Measurements from ENCODE around the gene SLC13A3. TPM values are rescaled to one million over a fixed set of nuclear protein-coding genes. Genes with fewer than 3 reads are reported as not detected.

Gene SLC13A3
- total and polyA plus RNA-seq, 4 donors = 8.8 to 303 (median 51.6) TPM

DNA sequence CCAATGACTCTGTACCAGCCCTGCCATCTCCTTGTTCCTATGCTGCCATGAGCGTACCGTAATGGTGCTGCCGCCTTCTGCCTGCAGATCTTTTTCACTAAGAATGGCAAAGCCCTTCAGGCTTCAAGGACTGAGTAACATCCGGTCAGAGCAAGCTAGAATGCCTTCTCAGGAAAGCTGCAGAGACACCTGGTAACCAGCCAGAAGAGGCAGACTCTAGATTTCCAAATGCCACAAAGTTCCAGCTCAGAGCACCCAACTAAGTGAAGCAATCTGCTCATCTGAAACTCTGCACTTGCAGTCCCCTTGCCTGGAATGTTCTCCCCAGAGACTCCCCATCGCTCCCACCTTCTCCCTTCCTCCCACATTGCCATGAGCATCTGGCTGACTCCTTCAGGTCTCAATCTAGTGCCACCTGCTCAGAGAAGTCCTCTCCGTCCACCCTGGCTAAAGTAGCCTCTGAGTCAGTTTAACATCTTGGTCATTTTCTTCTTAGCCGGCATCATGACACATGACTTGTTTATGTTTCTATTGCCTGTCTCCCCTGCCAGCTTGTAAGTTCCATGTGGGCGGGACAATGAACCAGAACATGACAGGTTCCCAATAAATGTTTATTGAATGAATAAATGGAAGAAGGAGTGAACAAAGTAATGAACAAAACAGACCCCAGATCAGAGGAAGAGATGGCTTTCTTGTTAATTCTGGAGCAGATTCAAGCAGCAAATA lies 93.9 kb downstream of the SLC13A3 start:
- no peak overlapping the region for H3K27ac ChIP-seq (ENCODE audit: low read depth, low read length)
- 86% methylated on average over 7 of the region's 8 CpGs for WGBS (ENCODE audit: insufficient coverage)
- DNase-seq (ENCODE audit: low read depth in 4 of 6, low spot score in 6 of 6) = peak in 1 of 6 donors; percentile 22
- peaks cover 26% of the 10 kb centered on the region for H3K4me1 ChIP-seq (ENCODE audit: control insufficient read depth, insufficient read depth, low read length)
- H3K36me3 ChIP-seq (ENCODE audit: control insufficient read depth, insufficient read depth, low read length) = no peaks in the 10 kb centered on the region
- no peaks in the 10 kb centered on the region for H3K27me3 ChIP-seq (ENCODE audit: control insufficient read depth, insufficient read depth, low read length)
- no peaks in the 10 kb centered on the region for H3K9me3 ChIP-seq (ENCODE audit: control insufficient read depth, insufficient read depth, low read length)
- H3K4me3 ChIP-seq (ENCODE audit: low read depth, low read length) = no peak overlapping the region

DNA sequence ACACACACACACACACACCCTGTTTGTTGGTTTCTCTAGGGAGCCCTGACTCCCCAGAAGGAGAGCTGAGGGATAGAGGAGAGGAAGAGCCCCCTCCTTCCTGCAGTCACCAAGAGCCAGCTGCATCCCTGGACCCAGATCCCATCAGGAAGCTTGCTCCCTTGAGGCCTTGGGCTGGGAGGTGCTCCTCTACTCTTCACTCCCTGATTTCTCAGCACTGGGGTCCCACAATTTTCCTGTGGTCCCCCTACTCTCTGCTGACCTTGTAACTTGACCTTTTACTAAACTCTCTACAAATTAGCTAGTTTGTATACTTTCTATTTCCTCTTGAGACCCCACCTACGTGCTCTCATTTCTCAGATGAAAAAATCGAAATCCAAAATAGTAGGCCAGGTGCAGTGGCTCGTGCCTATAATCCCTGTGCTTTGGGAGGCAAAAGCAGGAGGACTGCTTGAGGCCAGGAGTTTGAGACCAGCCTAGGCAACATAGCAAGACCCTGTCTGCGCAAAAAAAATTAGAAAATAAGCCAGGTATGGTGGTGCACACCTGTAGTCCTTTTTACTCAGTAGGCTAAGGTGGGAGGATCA lies 95.8 kb downstream of the SLC13A3 start:
- H3K9me3 ChIP-seq (ENCODE audit: control insufficient read depth, insufficient read depth, low read length) = no peaks in the 10 kb centered on the region
- no peak overlapping the region for H3K4me3 ChIP-seq (ENCODE audit: low read depth, low read length)
- no peak overlapping the region for H3K27ac ChIP-seq (ENCODE audit: low read depth, low read length)
- 92% methylated on average over 3 of the region's 4 CpGs for WGBS (ENCODE audit: insufficient coverage)
- DNase-seq (ENCODE audit: low read depth in 4 of 6, low spot score in 6 of 6) = no peak
- H3K36me3 ChIP-seq (ENCODE audit: control insufficient read depth, insufficient read depth, low read length) = no peaks in the 10 kb centered on the region
- H3K4me1 ChIP-seq (ENCODE audit: control insufficient read depth, insufficient read depth, low read length) = peaks cover 19% of the 10 kb centered on the region
- H3K27me3 ChIP-seq (ENCODE audit: control insufficient read depth, insufficient read depth, low read length) = no peaks in the 10 kb centered on the region

DNA sequence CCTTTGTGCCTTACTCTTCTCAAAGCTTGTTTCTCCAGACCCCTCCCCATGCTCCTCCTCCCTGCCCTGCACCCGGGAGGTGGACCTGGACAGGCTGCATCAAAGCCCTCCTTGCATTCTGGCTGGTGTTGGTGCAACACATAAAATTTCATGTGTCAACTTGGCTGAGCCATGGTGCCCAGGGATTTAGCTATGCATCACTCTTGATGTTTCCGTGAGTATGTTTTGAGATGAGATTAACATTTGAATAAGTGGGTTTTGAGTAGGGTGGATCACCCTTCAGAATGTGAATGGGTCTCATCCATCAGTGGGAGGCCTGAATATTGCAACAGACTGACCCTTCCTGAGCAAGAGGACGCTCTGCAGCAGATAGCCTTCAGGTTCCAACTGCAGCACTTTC lies 96.4 kb downstream of the SLC13A3 start:
- no peaks in the 10 kb centered on the region for H3K36me3 ChIP-seq (ENCODE audit: control insufficient read depth, insufficient read depth, low read length)
- H3K27ac ChIP-seq (ENCODE audit: low read depth, low read length) = no peak overlapping the region
- WGBS (ENCODE audit: insufficient coverage) = 70% methylated on average over 3 of the region's 3 CpGs
- H3K4me1 ChIP-seq (ENCODE audit: control insufficient read depth, insufficient read depth, low read length) = peaks cover 15% of the 10 kb centered on the region
- H3K4me3 ChIP-seq (ENCODE audit: low read depth, low read length) = no peak overlapping the region
- no peaks in the 10 kb centered on the region for H3K27me3 ChIP-seq (ENCODE audit: control insufficient read depth, insufficient read depth, low read length)
- no peaks in the 10 kb centered on the region for H3K9me3 ChIP-seq (ENCODE audit: control insufficient read depth, insufficient read depth, low read length)
- DNase-seq (ENCODE audit: low read depth in 4 of 6, low spot score in 6 of 6) = no peak

DNA sequence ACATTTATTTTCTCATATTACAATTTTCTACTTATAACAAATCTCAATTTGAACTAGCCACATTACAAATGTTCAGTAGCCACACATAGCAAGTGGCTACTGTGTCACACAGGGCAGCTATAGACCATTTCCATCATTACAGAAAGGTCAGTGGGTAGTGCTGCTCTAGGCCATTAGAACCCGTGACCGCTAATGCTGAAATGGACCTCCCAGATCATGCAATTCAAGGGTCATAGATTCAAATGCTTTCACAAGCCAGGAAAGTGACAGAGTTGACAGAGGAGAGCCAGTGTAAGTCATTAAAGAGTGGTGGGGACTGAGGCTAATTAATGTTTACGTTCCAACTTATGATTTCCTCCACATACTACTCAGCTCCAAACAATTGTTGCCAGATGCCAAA lies 97.3 kb downstream of the SLC13A3 start:
- no peak overlapping the region for H3K27ac ChIP-seq (ENCODE audit: low read depth, low read length)
- peaks cover 11% of the 10 kb centered on the region for H3K4me1 ChIP-seq (ENCODE audit: control insufficient read depth, insufficient read depth, low read length)
- 80% methylated on average over 1 of the region's 3 CpGs for WGBS (ENCODE audit: insufficient coverage)

DNA sequence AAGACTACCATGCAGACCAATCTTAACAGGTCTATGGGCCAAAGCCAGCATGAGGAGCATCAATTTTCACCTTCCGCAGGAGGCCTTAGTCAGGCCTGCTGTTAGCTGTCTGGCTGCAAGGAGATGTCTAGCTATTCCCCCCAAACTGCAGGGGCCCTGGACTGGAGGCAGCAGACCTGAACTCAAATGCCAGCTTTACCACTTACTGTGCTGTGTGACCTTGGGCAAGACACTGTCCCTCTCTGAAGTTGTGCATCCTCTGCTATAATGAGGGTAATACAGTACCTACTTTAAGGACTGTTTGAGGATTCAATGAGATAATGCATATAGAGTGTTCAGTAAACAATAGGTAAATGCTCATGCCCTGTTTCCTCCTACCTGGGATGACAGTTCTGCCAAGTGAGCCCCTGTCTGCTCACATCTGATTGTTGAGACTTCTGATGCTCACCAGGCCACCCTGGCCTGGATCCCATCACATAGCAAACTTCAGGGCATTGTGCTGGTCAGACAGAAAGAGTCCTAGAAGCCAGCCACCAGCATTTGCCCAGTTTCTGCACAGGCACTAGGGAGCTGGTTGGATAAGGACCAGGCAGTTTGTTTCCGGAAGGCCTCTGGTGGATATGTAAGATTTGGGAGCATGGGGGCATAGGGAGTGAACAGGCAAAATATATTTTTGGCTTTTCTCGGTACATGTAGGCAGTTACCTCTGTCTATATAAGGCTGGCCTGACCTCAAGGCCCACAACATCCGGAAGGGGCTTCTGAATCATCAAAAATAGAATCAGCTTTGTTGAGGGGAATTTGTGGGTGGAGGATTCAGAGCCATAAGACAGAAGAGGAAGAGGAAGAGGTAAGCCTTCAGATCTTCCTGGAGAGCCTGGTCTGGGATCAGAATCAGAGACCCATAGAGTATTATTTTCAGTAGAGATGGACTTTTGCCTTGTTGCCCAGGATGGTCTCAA lies 98.5 kb downstream of the SLC13A3 start:
- Histone ChIP-seq H3K27ac (ENCODE audit: low read depth, low read length) (no peak overlapping the region), H3K36me3 (ENCODE audit: control insufficient read depth, insufficient read depth, low read length) (no peaks in the 10 kb centered on the region), H3K27me3 (ENCODE audit: control insufficient read depth, insufficient read depth, low read length) (no peaks in the 10 kb centered on the region), H3K9me3 (ENCODE audit: control insufficient read depth, insufficient read depth, low read length) (no peaks in the 10 kb centered on the region), H3K4me3 (ENCODE audit: low read depth, low read length) (no peak overlapping the region), H3K4me1 (ENCODE audit: control insufficient read depth, insufficient read depth, low read length) (peaks cover 6% of the 10 kb centered on the region)
- DNase-seq (ENCODE audit: low read depth in 4 of 6, low spot score in 6 of 6) = no peak
- WGBS (ENCODE audit: insufficient coverage) = 66% methylated on average over 4 of the region's 4 CpGs

More for the DNA sequence above, 97.3 kb downstream of the SLC13A3 start:
- Histone ChIP-seq H3K36me3 (ENCODE audit: control insufficient read depth, insufficient read depth, low read length) (no peaks in the 10 kb centered on the region), H3K4me3 (ENCODE audit: low read depth, low read length) (no peak overlapping the region), H3K9me3 (ENCODE audit: control insufficient read depth, insufficient read depth, low read length) (no peaks in the 10 kb centered on the region), H3K27me3 (ENCODE audit: control insufficient read depth, insufficient read depth, low read length) (no peaks in the 10 kb centered on the region)
- no peak for DNase-seq (ENCODE audit: low read depth in 4 of 6, low spot score in 6 of 6)

DNA sequence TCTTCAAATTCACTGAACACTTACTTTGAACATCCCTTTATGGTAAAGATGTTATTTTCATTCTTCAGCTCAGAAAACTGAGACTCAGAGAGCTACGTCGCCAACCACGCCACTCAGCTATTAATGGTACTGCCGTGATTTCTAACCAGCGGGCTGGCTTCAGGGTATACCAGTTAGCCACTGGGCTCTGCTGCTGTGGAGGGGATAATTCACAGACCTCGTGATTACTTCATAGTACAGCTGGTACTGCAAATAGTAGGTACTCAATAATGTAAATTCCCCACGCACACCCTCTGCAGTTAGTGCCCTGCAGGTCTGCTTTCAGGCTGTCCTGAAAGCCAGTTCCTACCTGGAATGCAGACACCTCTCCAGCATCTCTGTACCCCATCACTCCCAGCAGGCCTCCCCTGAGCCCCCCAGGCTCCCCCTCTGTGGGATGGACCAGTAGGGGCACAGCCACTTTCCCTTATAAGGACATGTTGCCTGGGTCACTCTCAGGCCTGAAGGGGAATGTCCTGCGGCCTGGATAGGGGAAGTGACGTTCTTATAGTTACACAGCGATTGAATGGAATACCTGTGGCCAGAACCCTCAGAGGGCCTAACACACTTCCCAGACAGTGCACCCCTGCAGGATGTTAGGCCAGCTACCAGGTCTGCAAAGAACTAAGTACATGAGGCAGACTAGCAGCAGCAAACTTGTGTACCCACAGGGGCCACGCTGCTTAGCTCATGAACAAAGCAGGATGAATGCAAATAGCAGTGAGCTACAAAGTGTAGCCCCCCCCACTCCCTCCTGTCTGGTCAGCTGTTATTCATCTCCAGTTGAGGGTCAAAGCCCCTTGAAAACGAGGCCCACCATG lies 99.5 kb downstream of the SLC13A3 start:
- Histone ChIP-seq H3K9me3 (ENCODE audit: control insufficient read depth, insufficient read depth, low read length) (no peaks in the 10 kb centered on the region), H3K4me1 (ENCODE audit: control insufficient read depth, insufficient read depth, low read length) (peaks cover 6% of the 10 kb centered on the region), H3K27me3 (ENCODE audit: control insufficient read depth, insufficient read depth, low read length) (no peaks in the 10 kb centered on the region), H3K36me3 (ENCODE audit: control insufficient read depth, insufficient read depth, low read length) (no peaks in the 10 kb centered on the region), H3K27ac (ENCODE audit: low read depth, low read length) (no peak overlapping the region), H3K4me3 (ENCODE audit: low read depth, low read length) (no peak overlapping the region)
- WGBS (ENCODE audit: insufficient coverage) = 40% methylated on average over 4 of the region's 12 CpGs
- no peak for DNase-seq (ENCODE audit: low read depth in 4 of 6, low spot score in 6 of 6)

DNA sequence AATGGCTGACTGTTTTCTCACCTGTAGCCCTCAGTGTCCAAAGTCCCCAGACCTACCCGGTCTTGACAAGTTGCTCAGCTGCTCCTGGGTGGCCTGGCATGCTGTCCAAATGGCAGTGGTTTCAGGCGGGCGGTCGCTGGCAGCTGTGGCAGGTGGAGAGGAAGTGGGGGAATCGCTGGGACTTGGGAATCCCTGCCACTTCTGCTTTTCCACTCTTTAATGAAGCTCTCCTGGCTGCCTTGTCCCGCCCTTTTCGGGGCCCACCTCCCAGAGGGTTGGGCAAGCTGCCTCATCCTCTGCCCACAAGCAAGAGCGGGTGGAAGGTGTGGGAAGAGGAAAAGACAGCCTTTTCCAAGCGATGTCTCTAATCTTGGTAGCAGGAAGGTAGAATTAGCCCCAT lies 100.8 kb downstream of the SLC13A3 start, which contains the start of gene OCSTAMP:
OCSTAMP (minus strand) TSS at position 194 of the 400 bp plus-strand sequence; CDS start at position 100, 94 bp downstream.
- 20% methylated on average over 1 of the region's 9 CpGs for WGBS (ENCODE audit: insufficient coverage)

DNA sequence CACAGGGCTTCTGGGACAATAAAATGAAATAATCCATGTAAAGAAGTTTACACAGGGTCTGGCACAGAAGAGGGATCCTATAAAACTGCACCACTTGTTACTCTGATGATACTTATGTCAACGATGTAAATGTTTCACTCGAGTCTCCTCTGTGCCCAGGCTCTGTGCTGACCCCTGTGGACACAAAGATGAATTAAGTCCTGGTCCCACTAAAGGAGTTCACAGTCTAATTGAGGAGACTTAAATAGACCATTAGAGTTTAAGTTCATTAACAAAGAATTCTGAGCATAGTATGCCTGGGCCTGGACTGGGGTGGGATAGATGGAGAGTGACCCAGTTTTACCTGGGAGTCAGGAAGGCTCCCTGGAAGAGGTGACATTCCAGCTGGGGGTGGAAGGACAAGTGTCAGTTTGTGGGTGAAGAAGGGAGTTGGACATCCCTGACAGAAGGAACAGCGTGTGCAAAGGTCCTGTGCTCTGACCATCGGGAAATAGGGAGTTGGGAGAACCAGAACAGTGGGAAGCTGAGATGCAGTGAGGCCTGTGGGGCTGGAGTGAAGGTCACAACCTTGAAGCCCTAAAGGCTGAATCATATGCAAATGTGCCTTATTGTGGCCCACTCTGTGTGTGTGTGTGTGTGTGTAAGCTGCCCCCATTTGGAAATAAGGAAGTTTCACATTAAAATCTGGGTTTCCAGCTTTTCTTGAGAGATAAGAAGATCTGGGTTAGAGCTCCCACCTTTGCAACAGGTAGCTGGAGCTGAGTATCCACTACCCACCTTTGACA lies 101.9 kb downstream of the SLC13A3 start:
- DNase-seq (ENCODE audit: low read depth in 4 of 6, low spot score in 6 of 6) = no peak
- Histone ChIP-seq H3K27ac (ENCODE audit: low read depth, low read length) (no peak overlapping the region), H3K9me3 (ENCODE audit: control insufficient read depth, insufficient read depth, low read length) (no peaks in the 10 kb centered on the region), H3K27me3 (ENCODE audit: control insufficient read depth, insufficient read depth, low read length) (no peaks in the 10 kb centered on the region), H3K36me3 (ENCODE audit: control insufficient read depth, insufficient read depth, low read length) (no peaks in the 10 kb centered on the region), H3K4me1 (ENCODE audit: control insufficient read depth, insufficient read depth, low read length) (peaks cover 8% of the 10 kb centered on the region), H3K4me3 (ENCODE audit: low read depth, low read length) (no peak overlapping the region)
- WGBS (ENCODE audit: insufficient coverage) = 88% methylated on average over 4 of the region's 4 CpGs

More for the DNA sequence above, 100.8 kb downstream of the SLC13A3 start, which contains the start of gene OCSTAMP:
- Histone ChIP-seq H3K4me1 (ENCODE audit: control insufficient read depth, insufficient read depth, low read length) (peaks cover 8% of the 10 kb centered on the region), H3K36me3 (ENCODE audit: control insufficient read depth, insufficient read depth, low read length) (no peaks in the 10 kb centered on the region), H3K9me3 (ENCODE audit: control insufficient read depth, insufficient read depth, low read length) (no peaks in the 10 kb centered on the region), H3K27me3 (ENCODE audit: control insufficient read depth, insufficient read depth, low read length) (no peaks in the 10 kb centered on the region), H3K4me3 (ENCODE audit: low read depth, low read length) (no peak within 1 kb of the TSS), H3K27ac (ENCODE audit: low read depth, low read length) (no peak within 1 kb of the TSS)
- no peak for DNase-seq (ENCODE audit: low read depth in 4 of 6, low spot score in 6 of 6)

Measured in spinal cord (tissue), 10 donors.